PC-3 (cell line): Measurements from ENCODE around the gene ZNF491. TPM values are rescaled to one million over a fixed set of nuclear protein-coding genes. Genes with fewer than 3 reads are reported as not detected.
A peak's percentile ranks its signal among the peaks of the same experiment; 100 is the strongest.
"Not testable (repeated sequence)": the region's sequence is repeated elsewhere in the genome, so short reads cannot be mapped to it uniquely, and the experiment has no call there.

ENCODE experiments used
- ATAC-seq: fragments of 200-7000 bp; cut with Tn5 transposase; 2 replicates; pipeline ENCODE4 v1.9.1; 2020; ENCODE audit warnings: mild to moderate bottlenecking, moderate library complexity
- BruUV-seq: library from RNA; stranded (reverse); fragments of 400-500 nt; replicated peaks from 2 replicates; lab custom pipeline; 2021; lab: Mats Ljungman, UMichigan
- CTCF ChIA-PET: fragments of 300-600 bp; sonication (Branson Sonifier 250); formaldehyde crosslinking; loops from one replicate; lab custom pipeline; 2022; ENCODE audit warnings: antibody characterized with exemption; lab: Charles Lee
- POLR2A ChIA-PET: fragments of 300-600 bp; sonication (Branson Sonifier 250); formaldehyde crosslinking; loops from one replicate; lab custom pipeline; 2022; ENCODE audit warnings: antibody characterized with exemption; ENCODE audit not compliant: unreplicated experiment; lab: Charles Lee
- DNase-seq: peaks from one replicate; pipeline ENCODE4 v3.0.0-alpha.2; 2015
- H2AFZ ChIP-seq: fragments of 300-600 bp; sonication (generic); 2 replicates; pipeline ENCODE4 v1.6.0; 2016; ENCODE audit warnings: antibody characterized with exemption, low read length
- H3F3A ChIP-seq: fragments of 300-600 bp; sonication (generic); one replicate; pipeline ENCODE4 v1.6.0; 2017; ENCODE audit warnings: antibody characterized with exemption, low read length, control low read depth, mild to moderate bottlenecking; ENCODE audit not compliant: unreplicated experiment
- H3K27ac ChIP-seq: fragments of 300-600 bp; sonication (generic); 2 replicates; pipeline ENCODE4 v1.5.1; 2016; ENCODE audit warnings: mild to moderate bottlenecking, low read length
- H3K27me3 ChIP-seq: fragments of 300-600 bp; sonication (generic); 2 replicates; pipeline ENCODE4 v1.6.1; 2016; ENCODE audit warnings: low read length, mixed read lengths
- H3K36me3 ChIP-seq: fragments of 300-600 bp; sonication (generic); 2 replicates; pipeline ENCODE4 v1.6.1; 2016; ENCODE audit warnings: low read depth, mixed run types, low read length, mixed read lengths
- H3K4me1 ChIP-seq: fragments of 300-600 bp; sonication (generic); 2 replicates; pipeline ENCODE4 v1.5.1; 2016; ENCODE audit warnings: low read length; ENCODE audit not compliant: insufficient read depth
- H3K4me2 ChIP-seq: fragments of 300-600 bp; sonication (generic); 2 replicates; pipeline ENCODE4 v1.6.0; 2016; ENCODE audit warnings: low read length
- H3K4me3 ChIP-seq: fragments of 300-600 bp; sonication (generic); 2 replicates; pipeline ENCODE4 v1.5.1; 2016; ENCODE audit warnings: mild to moderate bottlenecking, low read length, mixed read lengths
- H3K79me2 ChIP-seq: fragments of 300-600 bp; sonication (generic); 2 replicates; pipeline ENCODE4 v1.6.1; 2017; ENCODE audit warnings: low read length, mixed read lengths
- H3K9ac ChIP-seq: fragments of 300-600 bp; sonication (generic); 2 replicates; pipeline ENCODE4 v1.6.0; 2016; ENCODE audit warnings: mild to moderate bottlenecking, low read length
- H3K9me2 ChIP-seq: fragments of 300-600 bp; sonication (generic); replicated peaks from 2 replicates; pipeline ENCODE4 v1.6.1; 2016; ENCODE audit warnings: mixed run types, low read length, mixed read lengths
- H3K9me3 ChIP-seq: fragments of 300-600 bp; sonication (generic); 2 replicates; pipeline ENCODE4 v1.6.1; 2016; ENCODE audit warnings: low read length, mixed read lengths
- H4K20me1 ChIP-seq: fragments of 300-600 bp; sonication (generic); 2 replicates; pipeline ENCODE4 v1.6.1; 2016; ENCODE audit warnings: low read length, mixed read lengths
- CTCF ChIP-seq: fragments of 300-600 bp; sonication (generic); conservative IDR thresholded peaks from 2 replicates; pipeline ENCODE4 v1.5.1; 2017; ENCODE audit warnings: antibody characterized with exemption, low read depth, mild to moderate bottlenecking, low read length
- EZH2 ChIP-seq: fragments of 300-600 bp; sonication (generic); IDR thresholded peaks from one replicate; pipeline ENCODE4 v1.6.1; 2017; ENCODE audit warnings: antibody characterized with exemption, mild to moderate bottlenecking, low read length; ENCODE audit not compliant: unreplicated experiment
- EZH2phosphoT487 ChIP-seq: fragments of 300-600 bp; sonication (generic); IDR thresholded peaks from 2 replicates; pipeline ENCODE4 v1.6.1; 2018; ENCODE audit warnings: mild to moderate bottlenecking, antibody characterized with exemption, low read length, borderline replicate concordance
- intact Hi-C: fragments of 100-400 bp; cut with micrococcal nuclease; formaldehyde crosslinking; loops from 2 replicates; pipeline ENCODE4 v1.9.0; 2023
- total RNA-seq: library from RNA; depleted of rRNA; stranded (reverse); fragments of >200 nt; gene quantifications from 2 replicates; pipeline ENCODE4 v1.2.3, GENCODE V29; 2014

Gene ZNF491
- total RNA-seq, 1 experiment from 2014 or later = 0.47 TPM

DNA sequence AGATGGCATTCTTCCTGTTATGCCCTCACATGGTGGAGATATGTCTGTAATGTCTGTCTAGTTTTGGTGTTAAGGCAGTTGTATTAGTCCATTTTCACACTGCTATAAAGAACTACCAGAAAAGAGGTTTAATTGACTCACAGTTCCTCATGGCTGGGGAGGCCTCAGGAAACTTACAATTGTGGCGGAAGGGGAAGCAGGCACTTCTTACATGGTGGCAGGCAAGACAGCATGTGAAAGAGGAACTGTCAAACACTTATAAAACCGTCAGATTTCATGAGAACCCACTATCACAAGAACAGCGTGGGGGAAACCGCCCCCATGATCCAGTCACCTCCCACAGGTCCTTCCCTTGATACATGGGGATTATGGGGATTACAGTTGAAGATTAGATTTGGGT, 28.3 kb upstream of the ZNF491 start:
- ChIA-PET CTCF (no interaction called here), POLR2A (no interaction called here)
- ATAC-seq = no peak
- Histone ChIP-seq H3K9ac (no peak overlapping the region), H2AFZ (no peak overlapping the region), H3F3A (no peaks in the 10 kb centered on the region), H3K9me3 (peaks cover 18% of the 10 kb centered on the region), H3K4me2 (no peak overlapping the region), H3K4me3 (no peak overlapping the region), H4K20me1 (no peaks in the 10 kb centered on the region), H3K4me1 (peaks cover 8% of the 10 kb centered on the region; the same call in 1 of the 2 replicates), H3K36me3 (peaks cover 40% of the 10 kb centered on the region; the same call in 1 of the 2 replicates), H3K9me2 (no peaks in the 10 kb centered on the region), H3K27ac (no peak overlapping the region), H3K79me2 (peaks cover 31% of the 10 kb centered on the region), H3K27me3 (no peaks in the 10 kb centered on the region)
- no peak for DNase-seq
- BruUV-seq = no TSS peak
- intact Hi-C loops = no loop called here
- TF ChIP-seq EZH2phosphoT487 (no peak), CTCF (no peak), EZH2 (no peak)

- H3K9ac ChIP-seq, BruUV-seq, H3F3A ChIP-seq, H4K20me1 ChIP-seq, H3K27ac ChIP-seq, DNase-seq, H3K9me2 ChIP-seq, H3K27me3 ChIP-seq, H3K4me1 ChIP-seq, ATAC-seq, H3K4me3 ChIP-seq, POLR2A ChIA-PET, H3K4me2 ChIP-seq, intact Hi-C loops, H2AFZ ChIP-seq: not testable (repeated sequence)
- Histone ChIP-seq H3K79me2 (peaks cover 32% of the 10 kb centered on the region), H3K9me3 (peaks cover 29% of the 10 kb centered on the region), H3K36me3 (peaks cover 51% of the 10 kb centered on the region)
- CTCF ChIA-PET = interaction anchor here (0.5 kb wide), 1 partner anchor 528 kb away, joined by 4 read pairs; no protein-coding TSS in a partner anchor
These were observed 26.8 kb upstream of the ZNF491 start for GRCh38 chr19:11771520-11771919.

DNA sequence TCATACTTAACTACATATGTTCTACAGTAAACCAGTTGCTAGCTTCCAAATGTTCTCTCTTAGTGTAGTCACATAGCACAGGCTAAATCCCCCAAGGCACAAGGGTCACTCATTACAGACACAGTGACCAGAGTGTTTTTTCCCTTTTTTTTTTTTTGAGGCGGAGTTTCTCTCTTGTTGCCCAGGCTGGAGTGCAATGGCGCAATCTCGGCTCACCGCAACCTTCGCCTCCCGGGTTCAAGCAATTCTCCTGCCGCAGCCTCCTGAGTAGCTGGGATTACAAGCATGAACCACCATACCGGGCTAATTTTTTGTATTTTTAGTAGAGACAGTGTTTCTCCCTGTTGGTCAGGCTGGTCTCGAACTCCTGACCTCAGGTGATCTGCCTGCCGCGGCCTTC, 21.7 kb upstream of the ZNF491 start:
- H3K4me3 ChIP-seq, H3K4me2 ChIP-seq, H3K9ac ChIP-seq, POLR2A ChIA-PET, H3K4me1 ChIP-seq, H3F3A ChIP-seq, CTCF ChIA-PET, H4K20me1 ChIP-seq, H3K27me3 ChIP-seq, intact Hi-C loops, H3K27ac ChIP-seq, DNase-seq, H3K9me2 ChIP-seq, BruUV-seq, H2AFZ ChIP-seq, ATAC-seq: not testable (repeated sequence)
- Histone ChIP-seq H3K9me3 (peaks cover 68% of the 10 kb centered on the region), H3K79me2 (0 out of 2 replicates have a peak, but pooled peaks cover 10% of the 10 kb centered on the region), H3K36me3 (peaks cover 78% of the 10 kb centered on the region)

GRCh38 chr19:11780431-11781020, 17.8 kb upstream of the ZNF491 start:
- no peaks in the 10 kb centered on the region for H3K79me2 ChIP-seq
- H2AFZ ChIP-seq = no peak overlapping the region
- H3K9me3 ChIP-seq = peaks cover 74% of the 10 kb centered on the region
- H3K27me3 ChIP-seq = no peaks in the 10 kb centered on the region
- no peaks in the 10 kb centered on the region for H4K20me1 ChIP-seq
- no peak for DNase-seq
- ATAC-seq = no peak
- TF ChIP-seq EZH2phosphoT487 (no peak), EZH2 (no peak), CTCF (no peak)
- H3K4me2 ChIP-seq = no peak overlapping the region
- no TSS peak for BruUV-seq
- peak overlapping the region; percentile 28; the same call in 1 of the 2 replicates for H3K4me3 ChIP-seq
- no peak overlapping the region for H3K27ac ChIP-seq
- H3K9me2 ChIP-seq = no peaks in the 10 kb centered on the region
- H3F3A ChIP-seq = no peaks in the 10 kb centered on the region
- H3K9ac ChIP-seq = no peak overlapping the region
- ChIA-PET POLR2A (no interaction called here), CTCF (no interaction called here)
- no peaks in the 10 kb centered on the region for H3K4me1 ChIP-seq
- intact Hi-C loops = no loop called here
- peaks cover 87% of the 10 kb centered on the region for H3K36me3 ChIP-seq
